Activated CD4-positive, alpha-beta T cell treated with anti-CD3 and anti-CD28 coated beads for 48 hours (primary cell): Measurements from ENCODE around the gene FMNL3.

Experiments used
- DNase-seq: peaks from one replicate; pipeline ENCODE4 v3.0.0-alpha.2; 2020

Gene FMNL3

DNA sequence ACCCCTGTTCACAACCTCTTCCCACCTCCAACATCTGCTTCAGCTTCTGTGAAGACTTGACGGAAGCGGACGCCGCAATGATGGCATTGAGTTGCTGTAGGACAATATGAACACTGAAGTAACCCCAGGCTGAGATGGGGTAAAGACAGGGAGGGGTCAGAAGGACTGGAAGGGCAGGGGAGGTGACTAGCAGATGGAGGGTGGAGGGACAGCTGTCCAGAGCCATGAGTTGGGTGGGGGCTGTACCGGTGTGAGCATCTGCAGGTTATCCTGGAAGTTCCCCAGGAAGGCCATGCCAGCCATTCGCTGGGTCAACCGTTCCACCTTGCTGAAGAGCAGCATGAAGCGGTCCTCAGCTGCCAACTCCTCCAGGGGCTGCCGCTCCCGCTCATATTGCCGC, 57.8 kb downstream of the FMNL3 start:
- no peak for DNase-seq

DNA sequence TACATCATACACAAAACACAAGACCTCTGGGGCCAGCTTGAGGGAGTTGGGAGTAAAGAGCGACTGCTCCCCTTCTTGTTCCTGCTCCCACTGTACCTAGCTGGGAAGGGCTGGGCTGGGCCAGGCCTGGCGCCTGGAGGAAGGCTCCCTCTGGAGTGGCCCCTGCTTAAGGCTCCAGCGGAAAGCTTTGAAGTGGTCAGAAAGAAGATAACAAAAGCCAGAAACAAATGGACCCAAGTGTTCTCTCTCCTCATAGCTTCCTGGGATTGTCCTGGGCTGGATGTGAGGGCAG, 58.5 kb downstream of the FMNL3 start:
- DNase-seq: no peak

DNA sequence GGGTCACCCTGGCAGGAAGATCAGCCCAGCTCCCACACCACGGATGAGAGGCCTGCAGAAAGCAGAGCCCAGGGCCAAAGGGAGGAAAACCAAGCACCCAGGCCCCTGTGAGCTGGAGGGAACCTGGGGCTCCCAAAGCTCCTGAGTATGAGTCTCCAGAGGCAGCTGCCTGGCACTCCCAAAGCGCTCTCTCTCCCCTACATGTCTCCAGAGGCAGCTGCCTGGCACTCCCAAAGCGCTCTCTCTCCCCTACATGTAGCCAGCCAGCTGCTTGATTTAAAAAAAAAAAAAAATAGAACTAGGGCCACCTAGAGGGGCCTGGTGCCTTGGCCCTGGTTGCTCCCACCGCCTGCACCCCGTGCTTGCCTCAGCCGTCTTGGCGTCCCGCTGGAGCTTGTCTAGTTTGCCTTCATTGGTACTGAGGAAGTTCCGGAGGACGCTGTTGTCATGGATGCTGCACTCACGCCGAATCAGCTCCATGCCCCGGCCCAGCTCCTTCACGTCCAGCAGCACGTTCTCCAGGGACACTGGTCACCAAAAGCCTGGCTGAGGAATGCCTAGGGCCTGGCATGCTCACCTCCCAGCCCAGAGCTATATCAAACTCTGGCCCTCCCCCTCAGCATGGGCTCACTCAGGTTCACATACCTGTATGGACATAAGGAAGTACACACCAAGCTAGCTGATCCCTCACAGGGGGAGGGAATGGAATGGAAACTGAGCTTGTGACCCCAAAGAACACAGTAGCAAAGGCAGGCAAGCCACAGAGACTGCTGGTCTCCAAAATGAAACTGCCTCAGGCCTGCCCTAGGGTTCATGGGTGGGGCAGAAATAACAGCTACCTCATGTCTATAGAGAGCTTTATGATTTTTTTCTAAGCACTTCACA, 59.1 kb downstream of the FMNL3 start:
- no peak for DNase-seq

DNA sequence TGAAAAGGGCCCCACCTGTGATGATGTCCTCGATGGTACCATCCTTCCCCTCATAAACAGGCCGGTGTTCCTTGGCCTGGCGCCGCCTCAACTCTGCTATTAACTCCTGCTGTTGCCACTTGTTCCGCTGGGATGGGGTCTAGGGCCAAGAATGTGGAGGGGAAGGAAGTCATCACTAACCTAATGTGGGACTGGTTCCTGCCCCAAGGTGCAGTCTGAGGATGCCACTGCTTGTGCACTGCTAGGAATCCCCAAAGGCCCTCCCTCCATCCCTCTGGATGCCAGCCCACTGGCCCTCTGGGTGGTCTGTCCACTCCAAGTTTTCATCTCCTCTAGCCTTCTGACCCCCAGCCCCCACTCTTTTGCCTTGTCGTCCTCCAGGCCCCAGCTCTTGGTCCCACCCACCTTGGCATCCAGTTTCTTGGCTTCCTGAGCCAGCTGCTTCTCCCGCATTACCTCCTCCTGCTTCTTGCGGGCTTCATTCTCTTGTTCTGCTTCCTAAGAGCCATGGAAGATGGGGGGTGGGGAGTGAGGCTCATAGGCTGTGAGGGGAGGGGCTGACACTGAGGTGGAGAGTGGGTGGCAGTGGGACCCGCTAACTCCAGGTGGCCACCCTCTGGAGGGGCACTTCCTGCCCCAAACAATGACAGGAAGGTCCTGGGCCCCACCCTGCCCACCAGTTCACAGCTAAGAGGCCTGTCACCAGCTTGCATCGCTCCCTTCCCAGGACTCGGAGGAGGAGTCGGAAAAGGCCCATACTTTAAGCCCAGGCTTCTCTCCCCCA, 60.1 kb downstream of the FMNL3 start:
- DNase-seq: no peak

DNA sequence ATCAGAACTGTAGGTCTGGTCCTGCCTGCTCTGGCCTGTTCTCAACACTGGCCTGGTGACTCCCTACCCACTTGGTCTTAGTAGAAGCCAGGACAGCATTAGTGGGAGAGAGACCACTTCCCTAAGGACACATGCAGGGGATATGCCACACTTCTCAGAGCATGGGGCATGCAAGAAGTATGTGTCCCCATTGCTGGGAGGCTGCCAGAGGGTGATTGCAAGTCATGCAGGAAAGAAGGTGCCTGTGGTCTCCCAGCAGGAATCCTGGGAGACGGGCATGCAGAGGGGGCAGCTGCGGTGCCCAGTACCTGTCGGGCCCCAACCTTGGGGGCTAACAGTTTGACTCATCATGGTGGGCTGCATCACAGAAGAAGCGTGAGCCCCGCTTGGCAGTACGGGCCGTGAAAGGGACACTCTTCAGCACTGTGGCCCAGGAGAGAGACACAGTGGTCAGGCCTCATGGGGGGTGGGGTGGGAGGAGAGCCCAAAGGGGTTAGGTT, 60.8 kb downstream of the FMNL3 start:
- no peak for DNase-seq

DNA sequence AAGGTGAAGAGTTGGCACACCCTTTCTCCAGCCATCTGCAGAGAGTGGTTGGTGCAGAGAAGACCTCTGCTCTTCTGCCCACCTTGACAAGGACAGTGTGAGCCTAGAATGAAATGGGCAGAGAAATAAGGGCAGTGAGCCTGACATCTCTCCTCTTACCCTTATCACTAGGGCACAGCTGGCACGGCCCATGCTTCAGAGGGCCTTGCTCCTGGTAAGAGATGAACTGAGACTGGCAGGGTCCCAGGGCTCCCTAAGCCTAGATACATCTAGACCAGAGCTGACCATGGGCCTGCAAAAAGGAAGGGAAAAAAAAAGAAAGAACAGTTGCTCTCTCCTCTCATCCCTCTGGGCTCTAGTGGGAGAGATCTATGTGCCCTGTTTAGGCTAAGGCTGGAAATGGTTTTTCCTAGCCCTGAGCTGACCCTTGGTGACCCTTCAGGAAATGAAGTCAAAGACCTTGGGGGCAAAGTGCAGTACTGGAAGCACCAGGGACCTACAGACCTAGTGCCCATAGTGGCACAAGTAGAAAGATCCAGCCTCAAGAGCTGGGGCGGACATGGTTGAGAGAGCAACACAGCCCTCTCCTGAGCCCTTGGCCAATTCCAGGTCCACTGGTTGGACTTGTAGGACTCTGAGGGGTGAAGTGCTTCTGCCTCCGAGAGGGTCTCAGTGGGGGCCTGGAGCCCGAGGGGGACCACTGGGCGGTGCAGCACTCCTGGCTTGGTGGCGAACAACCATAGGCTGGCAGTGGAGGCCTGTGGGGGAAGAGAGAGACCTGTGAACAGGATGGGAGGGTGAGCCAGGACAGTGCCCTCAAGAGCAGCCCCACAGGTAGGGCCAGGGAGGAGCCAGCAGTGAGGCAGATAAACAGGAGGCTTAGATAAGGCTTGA, 61.8 kb downstream of the FMNL3 start:
- DNase-seq: no peak

DNA sequence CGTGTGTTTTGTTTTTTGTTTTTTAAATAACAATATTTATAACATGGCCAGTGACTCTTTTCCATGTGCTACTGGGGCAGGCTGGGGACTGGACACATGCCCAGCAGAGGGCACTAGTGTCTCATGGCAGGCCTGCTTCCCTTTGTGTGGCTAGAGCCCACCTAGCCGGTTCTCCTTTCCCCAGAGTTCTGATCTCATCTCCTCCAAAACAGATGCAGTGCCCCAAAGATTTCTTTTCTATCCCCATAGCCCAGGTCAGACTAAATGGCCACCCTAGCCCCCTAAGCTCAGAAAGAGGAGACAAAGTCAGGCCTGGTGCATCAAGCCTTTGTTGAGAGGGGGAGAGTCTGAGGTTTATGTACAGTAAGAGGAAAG, 62.6 kb downstream of the FMNL3 start:
- peak; percentile 84 for DNase-seq

DNA sequence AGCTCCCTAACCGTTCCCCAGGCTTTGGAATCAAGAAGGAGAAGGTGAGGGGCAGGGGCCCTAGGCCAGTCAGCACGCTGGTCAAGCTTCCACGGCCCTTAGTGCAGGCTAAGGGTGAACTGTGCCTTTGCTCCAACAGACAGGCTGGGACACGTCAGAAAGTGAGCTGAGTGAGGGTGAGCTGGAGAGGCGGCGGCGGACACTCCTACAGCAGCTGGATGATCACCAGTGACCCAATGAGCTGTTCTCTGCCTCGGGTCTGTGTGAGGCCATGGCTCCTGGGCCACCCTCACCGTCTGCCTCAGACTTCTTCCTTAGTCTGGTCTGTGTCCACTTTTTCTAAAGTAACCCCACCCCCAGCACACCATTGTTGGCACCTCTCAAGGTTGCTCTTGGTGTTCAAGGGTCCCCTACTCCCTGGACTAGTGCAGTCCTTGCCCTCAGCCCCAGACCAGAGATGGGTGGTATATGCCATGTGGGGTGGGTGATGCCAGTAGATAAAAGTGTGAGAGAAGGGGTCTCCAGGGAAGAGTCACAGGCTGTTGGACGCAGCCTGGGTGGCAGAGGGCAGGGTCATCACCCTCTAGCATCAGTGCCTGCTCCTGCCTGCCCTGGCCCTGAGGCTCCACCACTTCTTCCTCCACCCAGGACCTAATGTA, 63.1 kb downstream of the FMNL3 start:
- no peak for DNase-seq

DNA sequence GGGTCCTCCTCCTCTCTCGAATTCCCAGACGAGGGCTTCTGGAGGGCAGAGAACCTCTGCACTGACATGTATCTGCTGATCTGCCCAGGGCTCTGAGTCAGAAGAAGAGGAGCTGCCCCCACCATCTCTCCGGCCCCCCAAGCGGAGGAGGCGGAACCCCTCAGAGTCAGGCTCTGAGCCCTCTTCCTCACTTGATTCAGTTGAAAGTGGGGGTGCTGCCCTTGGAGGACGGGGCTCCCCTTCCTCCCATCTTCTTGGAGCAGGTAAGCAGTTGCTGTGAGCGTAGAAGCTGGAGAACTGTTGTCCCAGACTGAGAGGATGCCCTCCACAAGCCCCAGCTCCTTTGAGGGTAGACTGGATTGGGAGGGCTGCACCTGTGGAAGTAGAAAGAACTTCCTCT, 64.1 kb downstream of the FMNL3 start:
- no peak for DNase-seq

DNA sequence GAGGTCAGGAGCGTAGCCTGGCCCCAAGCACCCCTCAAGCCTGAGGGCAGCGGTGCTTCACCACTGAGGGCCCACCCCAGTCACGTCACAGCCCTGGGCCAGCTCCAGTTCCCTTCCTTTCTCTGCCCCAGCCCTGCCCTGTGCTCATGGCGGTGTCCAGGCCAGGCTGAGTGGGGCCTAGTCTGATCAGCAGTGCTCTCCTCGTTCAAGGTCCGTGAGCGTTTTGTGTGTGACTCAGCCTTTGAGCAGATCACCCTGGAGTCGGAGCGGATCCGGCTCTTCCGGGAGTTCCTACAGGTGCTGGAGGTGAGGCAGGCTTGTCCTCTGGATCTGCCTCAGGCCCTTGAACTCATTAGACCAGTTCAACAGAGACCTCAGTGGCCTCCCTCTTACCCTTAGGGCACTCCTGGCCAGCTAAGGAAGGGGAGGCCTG, 64.8 kb downstream of the FMNL3 start:
- DNase-seq: no peak

DNA sequence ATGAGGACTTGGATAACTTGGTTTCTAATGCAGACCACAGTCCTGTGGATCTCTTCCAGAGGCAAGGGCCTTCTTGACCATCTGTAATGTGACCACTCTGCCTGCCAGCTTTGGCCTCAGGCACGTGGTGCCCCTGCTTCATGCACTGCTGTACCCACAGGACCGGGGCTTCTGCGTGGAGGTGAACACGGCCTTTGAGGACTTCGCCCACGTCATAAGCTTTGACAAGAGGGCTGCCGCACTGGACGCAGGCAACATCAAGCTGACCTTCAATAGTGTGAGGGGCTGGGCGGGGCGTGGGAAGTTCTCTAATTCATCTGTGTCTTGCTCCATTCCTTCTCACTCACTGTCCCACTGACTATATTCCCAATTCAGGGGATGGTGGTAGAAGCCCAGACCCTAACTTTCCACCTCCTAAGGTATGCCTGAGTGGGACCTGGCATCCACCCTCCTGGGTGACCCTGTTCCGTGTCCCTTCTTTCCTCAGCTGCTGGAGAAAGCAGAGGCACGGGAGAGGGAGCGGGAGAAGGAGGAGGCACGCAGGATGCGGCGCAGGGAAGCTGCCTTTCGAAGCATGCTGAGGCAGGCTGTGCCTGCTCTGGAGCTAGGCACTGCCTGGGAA, 65.3 kb downstream of the FMNL3 start:
- no peak for DNase-seq

DNA sequence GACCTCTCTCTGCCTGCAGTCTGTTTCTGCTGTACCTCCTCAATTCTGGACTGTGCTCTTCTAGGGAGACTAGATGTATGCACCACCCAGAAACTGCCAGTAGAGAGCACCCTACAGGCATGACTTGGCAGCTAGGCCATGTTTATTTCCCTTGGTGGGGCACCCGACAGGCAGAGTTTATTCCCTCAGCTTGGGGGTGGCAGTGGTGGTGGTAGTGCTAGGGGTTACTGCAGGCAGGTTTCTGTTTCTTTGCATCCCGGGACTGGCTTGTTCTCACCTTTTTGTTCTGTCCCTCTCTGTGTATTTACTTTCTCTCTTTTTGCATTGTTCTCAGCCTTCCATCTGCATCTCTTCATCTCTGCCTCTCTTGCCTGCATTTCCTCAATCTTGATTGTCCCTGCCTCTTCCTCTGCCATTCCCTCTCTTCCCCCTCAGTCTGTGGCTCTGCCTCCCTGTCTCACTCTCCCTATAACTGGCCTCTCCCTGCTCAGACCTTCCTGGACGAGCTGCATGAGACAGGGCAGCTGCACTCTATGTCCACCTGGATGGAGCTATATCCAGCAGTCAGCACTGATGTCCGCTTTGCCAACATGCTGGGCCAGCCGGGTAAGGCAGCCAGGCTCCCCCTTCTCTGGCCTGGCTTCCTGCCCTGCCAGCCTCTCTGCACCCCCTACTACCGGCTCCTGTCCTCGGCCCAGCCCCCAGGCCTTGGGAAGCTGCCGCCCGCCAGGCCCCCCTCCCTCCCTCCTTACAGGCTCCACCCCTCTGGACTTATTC, 70.0 kb downstream of the FMNL3 start:
- DNase-seq: peak; percentile 69

DNA sequence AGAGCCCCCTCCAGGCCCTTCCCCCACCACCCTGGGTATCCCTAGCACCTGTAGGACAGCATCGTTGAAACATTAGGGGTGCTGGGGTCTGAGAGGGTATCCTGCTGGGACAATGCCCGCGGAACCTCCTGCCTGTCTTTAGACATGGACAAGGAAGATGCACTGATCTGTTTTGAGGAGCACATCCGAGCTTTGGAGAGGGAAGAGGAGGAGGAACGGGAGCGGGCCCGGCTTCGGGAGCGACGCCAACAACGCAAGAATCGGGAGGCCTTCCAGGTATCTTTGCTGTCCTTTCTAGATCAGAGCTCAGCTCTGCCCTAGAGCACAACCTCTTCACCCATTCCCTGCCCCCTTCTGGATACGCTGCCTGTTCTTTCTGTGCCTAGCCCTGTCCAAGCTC, 70.6 kb downstream of the FMNL3 start:
- no peak for DNase-seq

DNA sequence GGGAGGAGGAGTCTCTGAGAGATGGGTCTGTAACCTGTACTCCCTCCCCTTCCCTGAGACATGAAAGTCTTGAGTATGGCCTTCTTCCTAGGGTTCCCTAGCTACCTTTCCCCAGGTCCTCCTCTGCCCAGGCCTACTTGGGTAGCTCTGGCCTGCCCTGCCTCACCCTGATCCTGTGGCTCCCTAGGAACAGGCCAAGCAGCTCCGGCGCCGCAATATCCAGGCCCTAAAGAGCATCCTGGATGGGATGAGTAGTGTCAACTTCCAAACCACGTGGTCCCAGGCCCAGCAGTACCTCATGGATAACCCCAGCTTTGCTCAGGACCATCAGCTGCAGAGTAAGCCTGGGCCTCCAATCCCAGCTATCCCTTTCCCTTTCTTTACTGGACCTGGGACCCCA, 71.5 kb downstream of the FMNL3 start:
- no peak for DNase-seq

DNA sequence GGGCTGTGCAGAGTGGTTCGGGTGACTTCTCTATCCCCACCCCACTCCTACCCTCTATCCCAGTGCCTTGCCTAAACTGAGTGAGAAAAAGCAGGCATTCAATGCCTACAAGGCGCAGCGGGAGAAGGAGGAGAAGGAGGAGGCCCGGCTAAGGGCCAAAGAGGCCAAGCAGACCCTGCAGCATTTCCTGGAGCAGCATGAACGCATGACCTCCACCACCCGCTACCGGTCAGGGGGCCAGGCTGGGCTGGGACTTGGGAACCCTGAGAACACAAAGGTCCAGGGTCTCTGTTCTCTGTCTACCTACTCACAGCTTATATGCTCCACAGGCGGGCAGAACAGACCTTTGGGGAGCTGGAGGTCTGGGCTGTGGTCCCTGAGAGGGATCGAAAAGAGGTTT, 72.2 kb downstream of the FMNL3 start:
- DNase-seq: no peak

DNA sequence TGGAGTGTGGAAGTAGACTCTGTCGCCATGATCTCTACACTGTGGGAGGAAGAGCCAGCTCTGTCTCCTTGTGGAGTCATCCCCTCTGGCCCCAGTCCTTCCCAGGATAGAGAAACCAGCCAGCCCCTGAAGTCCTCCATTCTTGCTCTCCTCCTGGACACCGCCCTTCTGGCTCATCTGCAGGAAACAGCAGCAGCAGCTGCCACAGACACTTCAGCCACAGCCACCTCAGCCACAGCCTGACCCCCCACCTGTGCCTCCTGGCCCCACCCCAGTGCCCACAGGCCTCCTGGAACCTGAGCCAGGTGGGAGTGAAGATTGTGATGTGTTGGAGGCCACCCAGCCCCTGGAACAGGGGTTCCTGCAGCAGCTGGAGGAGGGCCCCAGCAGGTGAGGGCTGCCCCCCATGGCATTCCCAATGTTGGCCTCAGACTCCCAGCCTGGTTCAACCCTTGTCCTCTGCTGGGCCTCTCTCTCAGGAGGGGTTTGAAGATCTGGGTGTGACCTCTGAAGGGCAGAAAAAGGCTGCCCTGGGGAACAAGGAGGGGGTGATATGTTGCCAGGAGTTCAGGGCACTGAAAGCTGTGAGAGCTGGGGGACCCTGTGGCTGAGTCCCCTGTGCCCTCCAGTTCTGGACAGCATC, 73.4 kb downstream of the FMNL3 start:
- no peak for DNase-seq

DNA sequence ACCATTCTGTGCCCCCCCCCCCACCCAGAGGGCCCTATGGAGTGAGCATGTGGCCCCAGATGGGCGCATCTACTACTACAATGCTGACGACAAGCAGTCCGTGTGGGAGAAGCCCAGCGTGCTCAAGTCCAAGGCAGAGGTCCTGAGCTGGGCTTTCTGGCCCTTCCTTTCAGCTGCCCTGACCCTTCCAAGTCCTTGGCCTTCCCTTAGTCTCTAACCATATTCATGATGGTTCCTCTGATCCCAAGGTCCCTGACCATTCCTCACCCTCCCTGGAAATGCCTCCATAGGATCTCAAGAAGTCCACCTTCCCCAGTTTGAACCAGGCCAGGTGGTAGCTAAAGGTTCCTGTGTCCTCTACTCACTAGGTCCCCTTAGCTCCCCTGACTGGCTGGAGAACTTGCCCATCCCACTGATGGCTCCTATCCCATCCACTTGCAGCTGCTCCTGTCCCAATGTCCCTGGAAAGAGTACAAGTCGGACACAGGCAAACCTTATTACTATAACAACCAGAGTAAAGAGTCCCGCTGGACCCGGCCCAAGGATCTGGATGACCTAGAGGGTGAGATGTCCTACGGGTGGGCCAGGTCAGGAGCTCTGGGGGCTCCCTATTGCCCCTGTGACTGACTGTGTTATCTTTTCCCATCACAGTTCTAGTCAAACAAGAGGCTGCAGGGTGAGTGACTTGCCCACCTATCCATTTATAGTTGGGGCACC, 74.1 kb downstream of the FMNL3 start:
- no peak for DNase-seq

DNA sequence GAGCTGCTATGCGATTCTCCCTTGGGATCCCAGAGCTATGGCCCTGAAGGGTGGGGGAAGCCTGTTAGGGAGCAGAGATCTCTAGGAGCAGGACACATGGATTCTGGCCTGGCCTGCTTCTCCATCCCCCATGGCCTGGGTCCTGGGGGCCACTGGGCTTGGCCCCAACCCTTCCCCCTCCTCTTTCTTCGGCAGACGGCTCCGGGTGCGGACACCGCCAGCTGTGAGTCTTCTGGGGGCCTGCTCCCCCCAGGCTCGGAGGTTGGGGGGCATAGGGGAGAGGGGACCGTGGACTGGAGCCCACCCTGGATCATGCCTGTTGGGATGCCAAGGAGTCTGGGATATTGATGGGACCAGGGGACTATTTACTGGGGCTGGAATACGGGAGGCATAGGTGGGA, 74.8 kb downstream of the FMNL3 start:
- no peak for DNase-seq

DNA sequence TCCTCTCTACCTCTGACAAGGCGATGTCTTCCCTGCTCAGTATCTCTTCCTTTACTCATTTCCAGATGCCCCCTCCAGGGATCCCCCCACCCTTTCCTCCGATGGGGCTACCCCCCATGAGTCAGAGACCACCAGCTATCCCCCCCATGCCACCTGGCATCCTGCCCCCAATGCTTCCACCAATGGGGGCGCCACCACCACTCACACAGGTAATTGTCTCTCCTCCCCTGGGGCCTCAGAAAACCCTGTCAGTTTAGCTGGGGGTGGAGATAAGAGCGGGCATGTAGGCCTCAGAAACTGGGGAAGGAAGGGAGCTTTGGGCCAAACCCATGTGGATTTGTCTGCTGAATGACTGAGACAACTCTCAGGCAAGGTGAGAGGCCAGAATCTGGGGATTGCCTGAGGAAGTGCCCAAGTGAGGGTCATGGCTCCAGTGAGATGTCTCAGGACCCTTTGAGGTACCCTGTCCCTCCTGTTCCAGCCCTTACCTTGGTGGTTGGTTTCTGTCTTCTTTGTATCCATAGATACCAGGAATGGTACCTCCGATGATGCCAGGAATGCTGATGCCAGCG, 75.8 kb downstream of the FMNL3 start:
- no peak for DNase-seq
